NCI-H82 treated with DMSO at 0.1 percent for 48 hours (cell line): ENCODE measurements around the gene CCDC6.
"Not testable (repeated sequence)": the region's sequence is repeated elsewhere in the genome, so short reads cannot be mapped to it uniquely, and the experiment has no call there.

Experiments used
- DNase-seq: peaks from one replicate; lab custom pipeline; 2025; ENCODE audit not compliant: unreplicated experiment; lab: John Stamatoyannopoulos, UW

Gene CCDC6

GRCh38 chr10:59906417-59907202 lies at the start of gene CCDC6:
Gene CCDC6 (minus strand): TSS chr10:59906556. CDS start chr10:59906424, 132 bp downstream.
- DNase-seq = peak; percentile 74

GRCh38 chr10:59954296-59954695 lies 47.9 kb upstream of the CCDC6 start:
- no peak for DNase-seq

- DNase-seq = not testable (repeated sequence)
These were observed 47.4 kb upstream of the CCDC6 start for GRCh38 chr10:59953711-59954110.

GRCh38 chr10:59950105-59950504 lies 43.7 kb upstream of the CCDC6 start:
- no peak for DNase-seq

GRCh38 chr10:59949608-59950007 lies 43.3 kb upstream of the CCDC6 start:
- DNase-seq = no peak

GRCh38 chr10:59945991-59946390 lies 39.6 kb upstream of the CCDC6 start:
- DNase-seq = no peak

- no peak for DNase-seq
These were observed 39.2 kb upstream of the CCDC6 start for GRCh38 chr10:59945590-59945989.

- DNase-seq = no peak
These were observed 38.1 kb upstream of the CCDC6 start for GRCh38 chr10:59944339-59944935.

GRCh38 chr10:59942556-59942955 lies 36.2 kb upstream of the CCDC6 start:
- DNase-seq = no peak

GRCh38 chr10:59937720-59938119 lies 31.4 kb upstream of the CCDC6 start:
- no peak for DNase-seq

GRCh38 chr10:59934701-59935100 lies 28.3 kb upstream of the CCDC6 start:
- no peak for DNase-seq

GRCh38 chr10:59930788-59931521 lies 24.6 kb upstream of the CCDC6 start:
- DNase-seq = not testable (repeated sequence)

GRCh38 chr10:59926086-59926485 lies 19.7 kb upstream of the CCDC6 start:
- no peak for DNase-seq

- no peak for DNase-seq
These were observed 16.6 kb upstream of the CCDC6 start for GRCh38 chr10:59922907-59923306.

GRCh38 chr10:59917922-59918321 lies 11.6 kb upstream of the CCDC6 start:
- no peak for DNase-seq

GRCh38 chr10:59913547-59914237 lies 7.3 kb upstream of the CCDC6 start:
- DNase-seq = no peak

- DNase-seq = no peak
These were observed 4.5 kb upstream of the CCDC6 start for GRCh38 chr10:59910867-59911266.

- DNase-seq = no peak
These were observed 3.5 kb upstream of the CCDC6 start for GRCh38 chr10:59909815-59910214.

GRCh38 chr10:59908808-59909143 lies 2.4 kb upstream of the CCDC6 start:
- no peak for DNase-seq

- peak; percentile 67 for DNase-seq
These were observed 1.8 kb upstream of the CCDC6 start for GRCh38 chr10:59907918-59908807.

GRCh38 chr10:59907537-59907917 lies 1.2 kb upstream of the CCDC6 start:
- no peak for DNase-seq
